Measurements from ENCODE around the gene RBM17. TPM values are rescaled to one million over a fixed set of nuclear protein-coding genes. Genes with fewer than 3 reads are reported as not detected.

Gene RBM17
- total RNA-seq, 2 donors from 2014 or later, result 40.5 to 59.2 TPM

GRCh38 chr10:6130848-6131470 is 42.1 kb downstream of the RBM17 start:
- H3K36me3 ChIP-seq, result no peaks in the 10 kb centered on the region
- no peaks in the 10 kb centered on the region for H3K4me1 ChIP-seq (replicated peaks)
- no peaks in the 10 kb centered on the region for H3K9me3 ChIP-seq
- no peak overlapping the region for H3K27ac ChIP-seq
- no peak for TF ChIP-seq POLR2AphosphoS5 (IDR thresholded peaks at IDR 0.05)
- no peak for TF ChIP-seq POLR2A (IDR thresholded peaks at IDR 0.05)
- no peak for TF ChIP-seq CTCF (IDR thresholded peaks at IDR 0.05)
- no peak overlapping the region for H3K4me3 ChIP-seq
- WGBS, result 85% methylated on average over 6 of the region's 7 CpGs
- intact Hi-C loops (cut with DNase I), result no loop called here
- no peaks in the 10 kb centered on the region for H3K27me3 ChIP-seq (replicated peaks; ENCODE audit: insufficient read depth)
- DNase-seq (ENCODE audit: low spot score), result no peak

- Histone ChIP-seq H3K27ac (no peak overlapping the region), H3K27me3 (replicated peaks; ENCODE audit: insufficient read depth) (no peaks in the 10 kb centered on the region), H3K9me3 (no peaks in the 10 kb centered on the region), H3K4me3 (no peak overlapping the region), H3K36me3 (no peaks in the 10 kb centered on the region), H3K4me1 (replicated peaks) (no peaks in the 10 kb centered on the region)
- 89% methylated on average over 22 of the region's 22 CpGs for WGBS
- intact Hi-C loops (cut with DNase I), result no loop called here
- DNase-seq (ENCODE audit: low spot score), result no peak
- no peak for TF ChIP-seq POLR2A (IDR thresholded peaks at IDR 0.05)
- TF ChIP-seq CTCF (IDR thresholded peaks at IDR 0.05), result no peak
- no peak for TF ChIP-seq POLR2AphosphoS5 (IDR thresholded peaks at IDR 0.05)
These were observed 44.7 kb downstream of the RBM17 start for GRCh38 chr10:6133331-6134098.

- no peaks in the 10 kb centered on the region for H3K27me3 ChIP-seq (replicated peaks; ENCODE audit: insufficient read depth)
- WGBS, result 80% methylated on average over 14 of the region's 18 CpGs
- no peaks in the 10 kb centered on the region for H3K9me3 ChIP-seq
- no peak for TF ChIP-seq POLR2A (IDR thresholded peaks at IDR 0.05)
- TF ChIP-seq POLR2AphosphoS5 (IDR thresholded peaks at IDR 0.05), result no peak
- TF ChIP-seq CTCF (IDR thresholded peaks at IDR 0.05), result no peak
- no peaks in the 10 kb centered on the region for H3K36me3 ChIP-seq
- no peak for DNase-seq (ENCODE audit: low spot score)
- no peaks in the 10 kb centered on the region for H3K4me1 ChIP-seq (replicated peaks)
- intact Hi-C loops (cut with DNase I), result no loop called here
- H3K4me3 ChIP-seq, result no peak overlapping the region
- no peak overlapping the region for H3K27ac ChIP-seq
These were observed 45.4 kb downstream of the RBM17 start for GRCh38 chr10:6134099-6134823.

GRCh38 chr10:6135039-6135438 is 46.2 kb downstream of the RBM17 start:
- no peak for TF ChIP-seq POLR2AphosphoS5 (IDR thresholded peaks at IDR 0.05)
- no peak for TF ChIP-seq POLR2A (IDR thresholded peaks at IDR 0.05)
- no peak for TF ChIP-seq CTCF (IDR thresholded peaks at IDR 0.05)
- Histone ChIP-seq H3K9me3 (no peaks in the 10 kb centered on the region), H3K4me1 (replicated peaks) (no peaks in the 10 kb centered on the region), H3K4me3 (no peak overlapping the region), H3K27me3 (replicated peaks; ENCODE audit: insufficient read depth) (no peaks in the 10 kb centered on the region), H3K27ac (no peak overlapping the region), H3K36me3 (no peaks in the 10 kb centered on the region)
- no peak for DNase-seq (ENCODE audit: low spot score)
- WGBS, result 72% methylated on average over 6 of the region's 6 CpGs
- intact Hi-C loops (cut with DNase I), result no loop called here
